AG04449 (cell line): ENCODE data around the gene MSH5.

Experiments used
- CTCF ChIA-PET: fragments of 350-600 bp; formaldehyde crosslinking; extraction: SDS; loops from one replicate; lab custom pipeline; 2021; ENCODE audit warnings: antibody characterized with exemption; lab: Yijun Ruan, JAX
- POLR2A ChIA-PET: fragments of 400-600, 350-600 bp; formaldehyde crosslinking; extraction: SDS; loops from one replicate; lab custom pipeline; 2020; ENCODE audit warnings: antibody characterized with exemption, inconsistent platforms; lab: Yijun Ruan, JAX
- DNase-seq: peaks from one replicate; pipeline ENCODE4 v3.0.0-alpha.2; 2010; ENCODE audit warnings: low read depth, low spot score
- H3K4me3 ChIP-seq: 2 replicates; pipeline ENCODE4 v1.5.1; 2011; ENCODE audit warnings: low read depth, mild to moderate bottlenecking, control low read depth, low read length
- TF ChIP-seq, protein P1 (sequence below): IDR thresholded peaks from one replicate; pipeline ENCODE4 v1.5.1; 2011; ENCODE audit warnings: mild to moderate bottlenecking, moderate library complexity, low read length, control low read depth, inconsistent platforms; ENCODE audit not compliant: insufficient read depth; ENCODE audit errors: missing control alignments

Gene MSH5

DNA sequence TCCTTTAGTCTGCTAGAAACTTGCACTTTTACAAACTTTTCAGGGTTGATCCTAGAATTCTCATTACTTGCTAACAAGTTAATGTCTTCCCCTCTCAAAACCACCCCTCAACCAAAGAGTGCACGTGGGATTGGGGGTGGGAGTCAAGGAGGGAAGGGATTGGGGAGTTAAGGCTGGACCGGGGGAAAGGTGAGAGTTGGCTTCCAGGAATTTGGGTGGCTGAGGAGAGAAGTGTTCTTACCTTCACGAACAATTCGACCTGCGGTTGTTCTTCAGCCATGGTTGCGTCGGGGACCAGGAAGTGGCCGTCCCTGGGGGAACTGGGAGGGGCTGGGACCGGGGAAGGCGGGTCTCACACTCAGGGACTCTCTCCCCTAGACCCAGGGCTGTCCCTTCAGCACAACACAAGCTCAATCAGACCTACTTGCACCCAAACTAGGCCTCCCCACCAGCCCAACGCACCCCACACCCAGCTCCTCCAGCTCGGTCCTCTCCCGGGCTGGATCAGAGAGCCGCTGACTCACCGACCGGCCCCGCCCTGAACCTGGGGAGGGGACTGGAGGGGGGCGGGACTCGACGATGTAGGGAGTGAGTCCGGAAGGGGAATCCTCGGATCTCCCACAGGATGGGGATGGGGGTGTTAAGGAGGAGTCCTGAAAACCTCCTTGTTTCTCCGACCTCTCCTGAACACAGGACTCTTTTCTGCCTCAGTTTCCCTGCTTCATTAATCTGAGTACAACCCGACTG, 3.6 kb upstream of the MSH5 start, which contains the start of gene CLIC1:
Gene CLIC1 (minus strand): TSS at position 510 of the 747 bp plus-strand sequence. CDS start 230 bp downstream, at position 280.
- no peak for DNase-seq
- TF ChIP-seq, protein P1, sequence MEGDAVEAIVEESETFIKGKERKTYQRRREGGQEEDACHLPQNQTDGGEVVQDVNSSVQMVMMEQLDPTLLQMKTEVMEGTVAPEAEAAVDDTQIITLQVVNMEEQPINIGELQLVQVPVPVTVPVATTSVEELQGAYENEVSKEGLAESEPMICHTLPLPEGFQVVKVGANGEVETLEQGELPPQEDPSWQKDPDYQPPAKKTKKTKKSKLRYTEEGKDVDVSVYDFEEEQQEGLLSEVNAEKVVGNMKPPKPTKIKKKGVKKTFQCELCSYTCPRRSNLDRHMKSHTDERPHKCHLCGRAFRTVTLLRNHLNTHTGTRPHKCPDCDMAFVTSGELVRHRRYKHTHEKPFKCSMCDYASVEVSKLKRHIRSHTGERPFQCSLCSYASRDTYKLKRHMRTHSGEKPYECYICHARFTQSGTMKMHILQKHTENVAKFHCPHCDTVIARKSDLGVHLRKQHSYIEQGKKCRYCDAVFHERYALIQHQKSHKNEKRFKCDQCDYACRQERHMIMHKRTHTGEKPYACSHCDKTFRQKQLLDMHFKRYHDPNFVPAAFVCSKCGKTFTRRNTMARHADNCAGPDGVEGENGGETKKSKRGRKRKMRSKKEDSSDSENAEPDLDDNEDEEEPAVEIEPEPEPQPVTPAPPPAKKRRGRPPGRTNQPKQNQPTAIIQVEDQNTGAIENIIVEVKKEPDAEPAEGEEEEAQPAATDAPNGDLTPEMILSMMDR: no peak
- ChIA-PET POLR2A (interaction anchor here (0.6 to 6.0 kb wide), 5 partner anchors 34 to 91 kb away, joined by 3 to 32 read pairs (median 3); partner anchors contain the start of genes C6orf47, HSPA1A, HSPA1B and HSPA1L), CTCF (interaction anchor here (0.8 to 3.3 kb wide), 6 partner anchors 11 to 94 kb away, joined by 3 to 14 read pairs (median 3); no protein-coding TSS in a partner anchor)
- peak within 1 kb of the TSS; percentile 95 for H3K4me3 ChIP-seq

DNA sequence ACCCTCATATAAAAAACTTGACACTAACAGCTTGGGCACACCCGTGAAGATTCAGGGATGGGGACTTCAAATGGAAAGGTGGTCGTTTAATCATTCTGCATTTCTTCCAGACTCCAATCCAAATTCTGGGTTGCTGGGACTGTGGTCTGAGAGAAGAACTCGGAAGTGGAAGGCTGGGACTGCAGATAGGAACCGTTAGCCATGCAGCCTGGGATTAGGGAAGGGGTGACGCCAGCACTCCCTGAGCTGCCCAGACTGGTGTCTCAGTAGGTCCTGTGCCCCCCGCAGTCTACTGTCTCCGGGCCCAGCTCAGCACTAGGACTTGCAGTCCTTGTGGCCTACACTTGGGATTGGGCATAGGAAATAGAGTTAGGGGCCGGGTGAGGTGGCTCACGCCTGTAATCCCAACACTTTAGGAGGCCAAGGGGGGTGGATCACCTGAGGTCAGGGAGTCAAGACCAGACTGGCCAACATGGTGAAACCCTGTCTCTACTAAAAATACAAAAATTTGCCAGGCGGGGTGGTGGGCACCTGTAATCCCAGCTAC, 3.0 kb upstream of the MSH5 start:
- ChIA-PET POLR2A (interaction anchor here (0.6 to 6.0 kb wide), 6 partner anchors 33 to 90 kb away, joined by 3 to 32 read pairs (median 3); partner anchors contain the start of genes C6orf47, HSPA1A, HSPA1B and HSPA1L), CTCF (interaction anchor here (0.8 to 4.7 kb wide), 8 partner anchors 7 to 93 kb away, joined by 3 to 24 read pairs (median 7); partner anchors contain the start of genes ABHD16A, DDAH2, HSPA1A and HSPA1L)
- H3K4me3 ChIP-seq: peak overlapping the region; percentile 95
- DNase-seq: no peak
- TF ChIP-seq, protein P1: no peak

DNA sequence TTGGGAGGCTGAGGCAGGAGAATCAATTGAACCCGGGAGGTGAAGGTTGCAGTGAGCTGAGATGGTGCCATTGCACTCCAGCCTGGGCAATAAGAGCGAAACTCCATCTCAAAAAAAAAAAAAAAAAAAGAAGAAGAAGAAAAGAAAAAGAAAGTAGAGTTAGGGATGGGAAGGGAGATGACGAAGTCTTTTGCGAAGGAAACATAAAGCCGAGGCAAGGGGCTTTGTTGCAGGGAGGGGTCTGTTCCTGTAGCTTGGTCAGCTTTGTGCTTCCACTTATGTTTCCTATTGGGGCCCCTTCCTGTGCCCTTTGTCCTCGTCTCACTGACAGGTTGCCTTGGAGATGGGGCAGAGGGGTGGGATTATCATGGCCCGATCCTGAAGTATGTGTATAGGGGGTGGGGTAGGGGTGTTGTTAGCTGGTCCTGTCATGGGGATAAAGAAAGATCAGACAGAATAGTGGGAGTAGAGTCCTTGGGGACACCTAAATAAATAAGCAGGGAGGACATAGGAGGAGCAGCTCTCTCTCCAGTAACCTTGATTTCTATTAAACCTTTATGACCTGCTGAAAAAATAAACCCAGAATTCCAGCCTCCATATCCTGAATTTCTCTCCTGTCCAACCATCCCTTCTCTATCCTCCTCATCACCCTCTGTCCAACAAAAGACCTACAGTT, 2.4 kb upstream of the MSH5 start:
- CTCF ChIA-PET: interaction anchor here (1.0 to 4.7 kb wide), 10 partner anchors 8 to 93 kb away, joined by 3 to 24 read pairs (median 5); partner anchors contain the start of genes ABHD16A, DDAH2, HSPA1A and HSPA1L
- H3K4me3 ChIP-seq: peak overlapping the region; percentile 1
- POLR2A ChIA-PET: interaction anchor here (1.0 to 6.0 kb wide), 6 partner anchors 8 to 90 kb away, joined by 3 to 32 read pairs (median 4); partner anchors contain the start of genes DDAH2, HSPA1A, HSPA1B and HSPA1L
- TF ChIP-seq, protein P1: no peak
- no peak for DNase-seq

DNA sequence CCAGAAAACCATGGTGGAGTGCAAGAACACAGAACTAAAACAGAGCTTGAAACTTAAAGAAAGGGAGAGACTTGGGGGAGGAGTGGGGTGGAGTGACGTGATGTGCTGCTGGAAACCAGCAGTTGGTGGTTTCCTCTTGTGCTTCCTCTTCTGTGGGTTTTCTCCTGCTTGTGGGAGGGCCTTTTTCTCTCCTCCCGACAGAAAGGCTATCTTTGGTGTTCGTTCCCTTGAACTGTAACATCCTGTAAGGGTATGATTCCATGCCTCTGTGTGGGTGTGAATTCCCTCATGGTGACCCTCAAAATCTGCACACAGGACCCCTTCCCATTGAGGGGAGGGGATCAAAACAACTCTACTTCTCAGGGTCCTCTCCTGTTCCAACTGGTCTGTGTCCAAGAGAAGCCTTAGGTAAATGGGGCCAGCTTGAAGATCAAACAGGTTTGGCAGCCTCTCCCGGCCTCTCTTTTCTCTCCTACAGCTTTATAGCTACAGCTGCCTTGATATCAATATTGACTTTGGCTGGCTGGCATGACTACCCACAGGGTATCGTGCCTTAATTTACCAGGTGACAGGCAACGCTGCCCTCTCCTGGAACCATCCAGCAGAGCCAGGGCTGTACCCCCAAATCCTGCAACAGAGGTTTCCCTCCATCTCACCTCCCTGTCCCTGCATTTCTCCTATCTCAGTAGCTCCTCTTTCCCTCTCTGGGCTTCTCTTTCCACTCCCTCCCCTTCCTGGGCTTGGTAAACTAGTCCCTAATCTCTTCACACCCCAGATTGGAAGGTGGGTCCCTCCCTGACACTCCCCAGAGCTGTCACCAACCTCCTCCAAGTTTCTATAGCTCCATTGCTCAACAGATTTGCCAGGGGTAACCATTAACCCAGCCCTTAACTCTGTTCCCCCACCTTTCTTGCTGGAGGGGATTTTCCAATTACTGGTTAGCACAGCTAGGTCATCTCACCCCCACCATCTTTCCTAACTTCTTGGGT, 1.5 kb upstream of the MSH5 start:
- TF ChIP-seq, protein P1: peak; percentile 28
- no peak for DNase-seq
- peak overlapping the region; percentile 16 for H3K4me3 ChIP-seq
- POLR2A ChIA-PET: interaction anchor here (0.5 to 6.0 kb wide), 7 partner anchors 9 to 89 kb away, joined by 3 to 32 read pairs (median 4); partner anchors contain the start of genes DDAH2, HSPA1A, HSPA1B and HSPA1L
- CTCF ChIA-PET: interaction anchor here (1.0 to 4.7 kb wide), 13 partner anchors 8 to 92 kb away, joined by 3 to 24 read pairs (median 4); partner anchors contain the start of genes ABHD16A, DDAH2, HSPA1A and HSPA1L
